ENCODE measurements around the gene IGSF21. TPM values are rescaled to one million over a fixed set of nuclear protein-coding genes. Genes with fewer than 3 reads are reported as not detected.

IGSF21 gene
- polyA plus RNA-seq, 1 of the 3 experiments (the other 2 are of a cell fraction), result not detected

DNA sequence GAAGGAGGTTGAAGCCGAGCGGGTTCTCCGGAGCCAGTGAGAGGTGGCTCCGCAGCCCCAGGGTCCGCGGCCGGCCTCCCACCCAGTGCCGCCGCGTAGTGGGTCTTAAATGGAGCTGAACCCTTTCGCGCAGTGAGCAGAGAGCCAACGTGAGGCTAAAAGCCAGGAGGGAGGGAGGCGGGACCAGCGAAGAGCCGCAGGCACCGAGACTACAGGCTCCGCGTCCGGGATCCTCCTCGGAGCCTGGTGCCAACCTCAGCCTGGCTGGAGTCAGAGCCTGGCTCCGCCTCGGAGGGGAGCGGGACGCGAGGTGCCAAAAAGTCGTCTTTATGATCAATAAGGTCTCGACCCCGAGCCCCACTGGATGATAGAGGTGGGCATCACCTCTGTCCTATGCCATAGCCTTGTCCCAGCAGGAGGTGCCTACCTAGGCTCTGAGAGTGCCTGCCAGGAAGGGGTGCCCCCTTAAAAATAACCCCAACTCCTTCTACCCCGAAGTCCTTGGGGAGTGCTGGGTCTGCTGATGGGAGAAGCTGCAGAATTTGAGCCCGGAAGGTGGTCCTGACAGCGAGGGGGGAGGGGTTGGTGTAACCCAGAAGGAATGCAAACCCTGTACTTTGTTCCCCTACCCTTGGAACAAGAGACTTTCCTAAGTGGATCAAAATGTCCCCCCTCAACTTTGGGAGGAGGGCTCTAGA lies 1.6 kb downstream of the IGSF21 start:
- 3% methylated on average over 14 of the region's 32 CpGs for WGBS (ENCODE audit: low lambda C conversion rate)

More for the DNA sequence above, 1.6 kb downstream of the IGSF21 start:
- no peak overlapping the region for H3K27ac ChIP-seq (ENCODE audit: low read depth in 2 of 2, low read length in 1 of 2)
- no peak overlapping the region for H2AFZ ChIP-seq (ENCODE audit: low read depth)
- H4K20me1 ChIP-seq (ENCODE audit: insufficient read depth), result no peaks in the 10 kb centered on the region
- H3K4me3 ChIP-seq (ENCODE audit: low read depth in 2 of 2, low read length in 1 of 2), result peak overlapping the region in 1 of 2 experiments; percentile 0; a peak in 1 of 4 replicates
- TF ChIP-seq, protein P1, sequence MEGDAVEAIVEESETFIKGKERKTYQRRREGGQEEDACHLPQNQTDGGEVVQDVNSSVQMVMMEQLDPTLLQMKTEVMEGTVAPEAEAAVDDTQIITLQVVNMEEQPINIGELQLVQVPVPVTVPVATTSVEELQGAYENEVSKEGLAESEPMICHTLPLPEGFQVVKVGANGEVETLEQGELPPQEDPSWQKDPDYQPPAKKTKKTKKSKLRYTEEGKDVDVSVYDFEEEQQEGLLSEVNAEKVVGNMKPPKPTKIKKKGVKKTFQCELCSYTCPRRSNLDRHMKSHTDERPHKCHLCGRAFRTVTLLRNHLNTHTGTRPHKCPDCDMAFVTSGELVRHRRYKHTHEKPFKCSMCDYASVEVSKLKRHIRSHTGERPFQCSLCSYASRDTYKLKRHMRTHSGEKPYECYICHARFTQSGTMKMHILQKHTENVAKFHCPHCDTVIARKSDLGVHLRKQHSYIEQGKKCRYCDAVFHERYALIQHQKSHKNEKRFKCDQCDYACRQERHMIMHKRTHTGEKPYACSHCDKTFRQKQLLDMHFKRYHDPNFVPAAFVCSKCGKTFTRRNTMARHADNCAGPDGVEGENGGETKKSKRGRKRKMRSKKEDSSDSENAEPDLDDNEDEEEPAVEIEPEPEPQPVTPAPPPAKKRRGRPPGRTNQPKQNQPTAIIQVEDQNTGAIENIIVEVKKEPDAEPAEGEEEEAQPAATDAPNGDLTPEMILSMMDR (IDR thresholded peaks at IDR 0.05), result no peak
- TF ChIP-seq, protein P2, sequence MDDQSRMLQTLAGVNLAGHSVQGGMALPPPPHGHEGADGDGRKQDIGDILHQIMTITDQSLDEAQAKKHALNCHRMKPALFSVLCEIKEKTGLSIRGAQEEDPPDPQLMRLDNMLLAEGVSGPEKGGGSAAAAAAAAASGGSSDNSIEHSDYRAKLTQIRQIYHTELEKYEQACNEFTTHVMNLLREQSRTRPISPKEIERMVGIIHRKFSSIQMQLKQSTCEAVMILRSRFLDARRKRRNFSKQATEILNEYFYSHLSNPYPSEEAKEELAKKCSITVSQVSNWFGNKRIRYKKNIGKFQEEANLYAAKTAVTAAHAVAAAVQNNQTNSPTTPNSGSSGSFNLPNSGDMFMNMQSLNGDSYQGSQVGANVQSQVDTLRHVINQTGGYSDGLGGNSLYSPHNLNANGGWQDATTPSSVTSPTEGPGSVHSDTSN (IDR thresholded peaks at IDR 0.05), result no peak
- TF ChIP-seq EP300 (IDR thresholded peaks at IDR 0.05; ENCODE audit: borderline replicate concordance in 1 of 2, low read depth in 1 of 2, low read length in 1 of 2) (no peak), MEF2A (IDR thresholded peaks at IDR 0.05; ENCODE audit: borderline replicate concordance, low read depth) (no peak), JUND (IDR thresholded peaks at IDR 0.05) (no peak), MXI1 (IDR thresholded peaks at IDR 0.05; ENCODE audit: low read depth, low read length) (no peak), NRF1 (IDR thresholded peaks at IDR 0.05; ENCODE audit: low read depth, low read length) (no peak), POLR2AphosphoS5 (IDR thresholded peaks at IDR 0.05; ENCODE audit: low read depth, low read length) (no peak), YY1 (IDR thresholded peaks at IDR 0.05; ENCODE audit: low read depth) (no peak), FOSL2 (IDR thresholded peaks at IDR 0.05; ENCODE audit: borderline replicate concordance, low read depth) (no peak), ELF1 (IDR thresholded peaks at IDR 0.05) (no peak), SIN3A (IDR thresholded peaks at IDR 0.05; ENCODE audit: borderline replicate concordance, low read depth, low read length) (no peak), RAD21 (IDR thresholded peaks at IDR 0.05; ENCODE audit: low read length) (no peak), TCF12 (IDR thresholded peaks at IDR 0.05) (no peak), RCOR1 (IDR thresholded peaks at IDR 0.05; ENCODE audit: low read length) (no peak)
- TF ChIP-seq, protein P3, sequence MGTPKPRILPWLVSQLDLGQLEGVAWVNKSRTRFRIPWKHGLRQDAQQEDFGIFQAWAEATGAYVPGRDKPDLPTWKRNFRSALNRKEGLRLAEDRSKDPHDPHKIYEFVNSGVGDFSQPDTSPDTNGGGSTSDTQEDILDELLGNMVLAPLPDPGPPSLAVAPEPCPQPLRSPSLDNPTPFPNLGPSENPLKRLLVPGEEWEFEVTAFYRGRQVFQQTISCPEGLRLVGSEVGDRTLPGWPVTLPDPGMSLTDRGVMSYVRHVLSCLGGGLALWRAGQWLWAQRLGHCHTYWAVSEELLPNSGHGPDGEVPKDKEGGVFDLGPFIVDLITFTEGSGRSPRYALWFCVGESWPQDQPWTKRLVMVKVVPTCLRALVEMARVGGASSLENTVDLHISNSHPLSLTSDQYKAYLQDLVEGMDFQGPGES (IDR thresholded peaks at IDR 0.05; ENCODE audit: low read depth, low read length), result no peak
- TF ChIP-seq, protein P4, sequence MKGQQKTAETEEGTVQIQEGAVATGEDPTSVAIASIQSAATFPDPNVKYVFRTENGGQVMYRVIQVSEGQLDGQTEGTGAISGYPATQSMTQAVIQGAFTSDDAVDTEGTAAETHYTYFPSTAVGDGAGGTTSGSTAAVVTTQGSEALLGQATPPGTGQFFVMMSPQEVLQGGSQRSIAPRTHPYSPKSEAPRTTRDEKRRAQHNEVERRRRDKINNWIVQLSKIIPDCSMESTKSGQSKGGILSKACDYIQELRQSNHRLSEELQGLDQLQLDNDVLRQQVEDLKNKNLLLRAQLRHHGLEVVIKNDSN (IDR thresholded peaks at IDR 0.05; ENCODE audit: borderline replicate concordance, low read depth), result no peak
- TF ChIP-seq, protein P5, sequence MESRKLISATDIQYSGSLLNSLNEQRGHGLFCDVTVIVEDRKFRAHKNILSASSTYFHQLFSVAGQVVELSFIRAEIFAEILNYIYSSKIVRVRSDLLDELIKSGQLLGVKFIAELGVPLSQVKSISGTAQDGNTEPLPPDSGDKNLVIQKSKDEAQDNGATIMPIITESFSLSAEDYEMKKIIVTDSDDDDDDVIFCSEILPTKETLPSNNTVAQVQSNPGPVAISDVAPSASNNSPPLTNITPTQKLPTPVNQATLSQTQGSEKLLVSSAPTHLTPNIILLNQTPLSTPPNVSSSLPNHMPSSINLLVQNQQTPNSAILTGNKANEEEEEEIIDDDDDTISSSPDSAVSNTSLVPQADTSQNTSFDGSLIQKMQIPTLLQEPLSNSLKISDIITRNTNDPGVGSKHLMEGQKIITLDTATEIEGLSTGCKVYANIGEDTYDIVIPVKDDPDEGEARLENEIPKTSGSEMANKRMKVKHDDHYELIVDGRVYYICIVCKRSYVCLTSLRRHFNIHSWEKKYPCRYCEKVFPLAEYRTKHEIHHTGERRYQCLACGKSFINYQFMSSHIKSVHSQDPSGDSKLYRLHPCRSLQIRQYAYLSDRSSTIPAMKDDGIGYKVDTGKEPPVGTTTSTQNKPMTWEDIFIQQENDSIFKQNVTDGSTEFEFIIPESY (IDR thresholded peaks at IDR 0.05; ENCODE audit: borderline replicate concordance, low read depth), result no peak
- no peak overlapping the region for H3K4me2 ChIP-seq
- peaks cover 0 to 25% of the 10 kb centered on the region in 2 experiments; a peak in 1 of 4 replicates for H3K4me1 ChIP-seq (ENCODE audit: control insufficient read depth in 1 of 2, insufficient read depth in 2 of 2, low read depth in 1 of 2, low read length in 1 of 2)
- peaks cover 20% of the 10 kb centered on the region; the same call in 1 of the 2 replicates for H3K27me3 ChIP-seq (ENCODE audit: insufficient read depth)
- H3K9ac ChIP-seq, result no peak overlapping the region
- H3K36me3 ChIP-seq (replicated peaks in 1 of 2; ENCODE audit: control insufficient read depth in 1 of 2, insufficient read depth in 2 of 2, low read length in 1 of 2), result no peaks in the 10 kb centered on the region
- no peaks in the 10 kb centered on the region for H3F3A ChIP-seq (replicated peaks; ENCODE audit: insufficient read depth)
- no peaks in the 10 kb centered on the region for H3K9me2 ChIP-seq
- no peaks in the 10 kb centered on the region for H3K79me2 ChIP-seq (ENCODE audit: insufficient read depth)
- H3K9me3 ChIP-seq, result no peaks in the 10 kb centered on the region
- CTCF ChIA-PET, result interaction anchor here (0.6 to 2.9 kb wide), 33 partner anchors 9 to 472 kb away, joined by 3 to 16 read pairs (median 3); no protein-coding TSS in a partner anchor
- DNase-seq, result peak; percentile 76
- POLR2A ChIA-PET, result interaction anchor here (0.5 to 2.4 kb wide), 2 partner anchors 25 to 138 kb away, joined by 4 to 6 read pairs; no protein-coding TSS in a partner anchor
